Omental fat pad (tissue), 4 donors: ENCODE data around the gene EXOC3. TPM values are rescaled to one million over a fixed set of nuclear protein-coding genes. Genes with fewer than 3 reads are reported as not detected.

Source experiments
- ATAC-seq: fragments of 150-250 bp; one replicate; pipeline ENCODE4 v1.9.1; 2016; ENCODE audit warnings: mild to moderate bottlenecking, moderate library complexity; ENCODE audit not compliant: low FRiP score
- DNase-seq: peaks from one replicate; pipeline ENCODE4 v3.0.0-alpha.2; 2019; ENCODE audit warnings: low spot score
- total RNA-seq, 4 donors: library from RNA; depleted of rRNA; stranded (reverse); fragments of >200 nt; gene quantifications; one replicate each; pipeline ENCODE4 v1.1.0, GENCODE V29; 2016
- TF ChIP-seq, protein P1 (sequence below), 3 donors: fragments of 450-650 bp; IDR thresholded peaks; one replicate each; pipeline ENCODE4 v1.5.1; 2016 to 2017; ENCODE audit warnings: antibody characterized with exemption in 3 of 3, mild to moderate bottlenecking in 3 of 3, moderate library complexity in 2 of 3

Gene EXOC3
- total RNA-seq, 4 donors from 2014 or later, result 46.0 to 56.1 (median 49.5) TPM

- DNase-seq, result no peak
- TF ChIP-seq, protein P1, sequence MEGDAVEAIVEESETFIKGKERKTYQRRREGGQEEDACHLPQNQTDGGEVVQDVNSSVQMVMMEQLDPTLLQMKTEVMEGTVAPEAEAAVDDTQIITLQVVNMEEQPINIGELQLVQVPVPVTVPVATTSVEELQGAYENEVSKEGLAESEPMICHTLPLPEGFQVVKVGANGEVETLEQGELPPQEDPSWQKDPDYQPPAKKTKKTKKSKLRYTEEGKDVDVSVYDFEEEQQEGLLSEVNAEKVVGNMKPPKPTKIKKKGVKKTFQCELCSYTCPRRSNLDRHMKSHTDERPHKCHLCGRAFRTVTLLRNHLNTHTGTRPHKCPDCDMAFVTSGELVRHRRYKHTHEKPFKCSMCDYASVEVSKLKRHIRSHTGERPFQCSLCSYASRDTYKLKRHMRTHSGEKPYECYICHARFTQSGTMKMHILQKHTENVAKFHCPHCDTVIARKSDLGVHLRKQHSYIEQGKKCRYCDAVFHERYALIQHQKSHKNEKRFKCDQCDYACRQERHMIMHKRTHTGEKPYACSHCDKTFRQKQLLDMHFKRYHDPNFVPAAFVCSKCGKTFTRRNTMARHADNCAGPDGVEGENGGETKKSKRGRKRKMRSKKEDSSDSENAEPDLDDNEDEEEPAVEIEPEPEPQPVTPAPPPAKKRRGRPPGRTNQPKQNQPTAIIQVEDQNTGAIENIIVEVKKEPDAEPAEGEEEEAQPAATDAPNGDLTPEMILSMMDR (IDR thresholded peaks at IDR 0.05), result no peak
- no peak for ATAC-seq
Observed at GRCh38 chr5:476102-476813, 33.3 kb downstream of the EXOC3 start.

DNA sequence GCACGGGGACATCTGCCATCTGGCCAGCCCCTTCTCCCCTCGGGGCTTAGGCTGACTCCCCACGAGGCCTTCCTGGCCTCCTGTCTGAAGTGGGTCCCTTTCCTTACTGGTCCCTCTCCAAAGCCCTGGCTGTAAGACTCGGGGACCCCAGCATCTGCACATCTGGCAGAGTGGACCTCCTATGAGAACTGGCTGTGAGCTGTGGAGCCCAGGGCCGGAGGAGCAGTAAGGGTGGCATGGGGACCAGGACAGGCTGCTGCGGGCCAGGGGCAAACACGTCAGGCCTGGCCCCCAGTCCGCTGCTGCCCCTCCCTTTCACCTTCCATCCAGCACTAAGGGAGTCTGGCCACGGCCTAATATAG is 33.8 kb downstream of the EXOC3 start:
- ATAC-seq, result no peak
- TF ChIP-seq, protein P1 (IDR thresholded peaks at IDR 0.05), result no peak
- no peak for DNase-seq

GRCh38 chr5:477247-477646 is 34.3 kb downstream of the EXOC3 start:
- TF ChIP-seq, protein P1 (IDR thresholded peaks at IDR 0.05), result no peak
- ATAC-seq (no peak), DNase-seq (no peak)

DNA sequence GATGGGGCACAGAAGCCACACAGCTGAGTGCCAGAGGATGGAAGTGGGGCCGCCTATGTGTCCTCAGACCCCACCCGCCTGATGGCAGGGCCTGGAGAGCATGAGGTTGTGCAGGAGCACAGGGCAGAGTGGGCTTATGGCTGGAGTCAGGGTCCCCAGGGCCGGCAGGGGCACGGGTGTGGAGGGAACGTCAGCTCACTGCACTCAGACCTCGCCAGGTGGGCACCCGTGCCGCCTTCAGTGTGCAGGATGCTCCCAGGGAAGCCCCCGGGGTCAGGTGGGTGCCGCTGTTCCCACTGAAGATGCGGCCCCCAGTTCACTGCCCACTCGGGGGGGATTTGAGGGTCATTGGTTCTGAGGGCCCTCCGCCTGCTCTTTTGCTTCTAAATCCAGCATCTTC is 34.9 kb downstream of the EXOC3 start:
- ATAC-seq, result no peak
- no peak for DNase-seq
- TF ChIP-seq, protein P1 (IDR thresholded peaks at IDR 0.05), result no peak

- DNase-seq (no peak), ATAC-seq (no peak)
- TF ChIP-seq, protein P1 (IDR thresholded peaks at IDR 0.05), result no peak
Observed at GRCh38 chr5:478369-478981, 35.5 kb downstream of the EXOC3 start.

GRCh38 chr5:478982-479535 is 36.1 kb downstream of the EXOC3 start:
- TF ChIP-seq, protein P1 (IDR thresholded peaks at IDR 0.05), result no peak
- ATAC-seq (no peak), DNase-seq (no peak)
